Measurements from ENCODE around the gene NEK7.

Gene NEK7

DNA sequence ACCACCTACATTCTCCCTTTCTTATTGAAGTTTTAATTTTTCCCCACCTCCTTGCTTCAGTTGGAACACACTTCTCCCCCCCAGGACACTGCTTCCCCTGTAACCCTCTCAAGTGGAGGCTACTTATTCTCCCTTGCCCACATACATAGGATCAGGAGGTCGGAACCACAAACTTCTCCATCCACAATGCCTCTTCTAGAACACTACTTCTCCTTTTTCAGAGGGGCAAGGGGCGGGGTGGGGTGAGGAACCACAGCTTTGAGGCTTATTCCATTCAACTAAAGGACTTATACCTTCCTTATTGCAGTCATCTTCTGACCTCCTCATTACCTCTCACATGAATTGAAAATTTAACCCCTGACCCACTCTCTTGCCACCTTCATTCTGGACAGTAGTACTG lies 81.3 kb downstream of the NEK7 start:
- H3K4me3 ChIP-seq (ENCODE audit: low read length), result no peak overlapping the region
- no peak for DNase-seq (ENCODE audit: low read depth)
- TF ChIP-seq, protein P1, sequence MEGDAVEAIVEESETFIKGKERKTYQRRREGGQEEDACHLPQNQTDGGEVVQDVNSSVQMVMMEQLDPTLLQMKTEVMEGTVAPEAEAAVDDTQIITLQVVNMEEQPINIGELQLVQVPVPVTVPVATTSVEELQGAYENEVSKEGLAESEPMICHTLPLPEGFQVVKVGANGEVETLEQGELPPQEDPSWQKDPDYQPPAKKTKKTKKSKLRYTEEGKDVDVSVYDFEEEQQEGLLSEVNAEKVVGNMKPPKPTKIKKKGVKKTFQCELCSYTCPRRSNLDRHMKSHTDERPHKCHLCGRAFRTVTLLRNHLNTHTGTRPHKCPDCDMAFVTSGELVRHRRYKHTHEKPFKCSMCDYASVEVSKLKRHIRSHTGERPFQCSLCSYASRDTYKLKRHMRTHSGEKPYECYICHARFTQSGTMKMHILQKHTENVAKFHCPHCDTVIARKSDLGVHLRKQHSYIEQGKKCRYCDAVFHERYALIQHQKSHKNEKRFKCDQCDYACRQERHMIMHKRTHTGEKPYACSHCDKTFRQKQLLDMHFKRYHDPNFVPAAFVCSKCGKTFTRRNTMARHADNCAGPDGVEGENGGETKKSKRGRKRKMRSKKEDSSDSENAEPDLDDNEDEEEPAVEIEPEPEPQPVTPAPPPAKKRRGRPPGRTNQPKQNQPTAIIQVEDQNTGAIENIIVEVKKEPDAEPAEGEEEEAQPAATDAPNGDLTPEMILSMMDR (conservative IDR thresholded peaks at IDR 0.05; ENCODE audit: low read depth, low read length), result no peak

DNA sequence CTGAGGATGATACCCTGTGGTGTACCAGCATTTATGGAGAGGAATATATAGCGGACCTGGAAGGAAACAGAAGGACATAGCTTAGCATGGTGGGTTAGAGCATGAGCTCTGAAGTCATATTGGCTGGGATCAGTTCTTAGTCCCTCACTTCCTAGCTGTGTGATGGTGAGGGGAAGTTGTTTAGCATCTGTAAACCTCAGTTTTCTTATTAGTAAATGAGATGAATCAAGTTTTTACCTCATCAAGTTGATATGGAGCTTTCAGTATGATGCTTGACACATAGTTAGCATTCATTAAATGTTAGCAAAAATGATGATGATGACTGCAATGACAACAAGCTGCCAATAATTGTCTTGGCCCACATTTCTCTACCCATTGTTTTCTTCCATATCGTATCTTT lies 84.8 kb downstream of the NEK7 start:
- TF ChIP-seq, protein P1 (conservative IDR thresholded peaks at IDR 0.05; ENCODE audit: low read depth, low read length), result no peak
- DNase-seq (ENCODE audit: low read depth), result no peak
- no peak overlapping the region for H3K4me3 ChIP-seq (ENCODE audit: low read length)

DNA sequence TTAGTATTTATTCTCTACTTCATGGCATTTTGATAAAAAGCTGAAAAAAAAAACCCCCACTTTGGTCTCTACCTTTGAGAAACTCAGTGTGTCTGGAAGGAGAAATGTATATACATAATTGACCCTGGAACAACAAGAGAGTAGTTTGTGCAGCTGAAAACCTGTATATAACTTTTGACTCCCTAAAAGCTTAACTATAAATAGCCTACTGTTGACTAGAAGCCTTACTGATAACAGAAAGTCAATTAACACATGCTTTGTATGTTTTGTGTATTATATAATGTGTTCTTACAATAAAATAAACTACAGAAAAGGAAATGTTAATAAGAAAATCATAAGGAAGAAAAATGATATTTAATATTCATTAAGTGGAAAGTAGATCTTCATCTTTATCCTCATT lies 88.0 kb downstream of the NEK7 start:
- no peak for DNase-seq (ENCODE audit: low read depth)
- TF ChIP-seq, protein P1 (conservative IDR thresholded peaks at IDR 0.05; ENCODE audit: low read depth, low read length), result no peak
- no peak overlapping the region for H3K4me3 ChIP-seq (ENCODE audit: low read length)

DNA sequence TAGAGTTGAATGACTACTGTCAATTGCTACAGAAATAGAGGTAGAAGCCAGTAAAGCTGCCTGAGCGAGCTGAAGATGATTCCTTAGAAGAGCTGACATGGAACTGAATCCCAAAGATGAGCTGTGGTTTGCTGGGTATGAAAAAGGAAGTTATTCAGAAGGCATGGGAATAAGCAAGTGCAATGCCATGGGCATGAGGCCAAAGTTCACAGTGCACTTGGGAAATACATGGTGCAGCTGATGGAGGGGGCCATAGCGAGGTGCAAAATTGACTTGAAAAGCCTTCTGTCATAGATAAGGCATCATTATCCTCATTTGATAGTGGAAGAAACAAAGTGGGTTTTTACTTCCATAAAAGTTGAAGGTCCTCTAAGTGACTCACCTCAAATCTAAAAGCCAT lies 88.6 kb downstream of the NEK7 start:
- no peak for DNase-seq (ENCODE audit: low read depth)
- TF ChIP-seq, protein P1 (conservative IDR thresholded peaks at IDR 0.05; ENCODE audit: low read depth, low read length), result no peak
- no peak overlapping the region for H3K4me3 ChIP-seq (ENCODE audit: low read length)

DNA sequence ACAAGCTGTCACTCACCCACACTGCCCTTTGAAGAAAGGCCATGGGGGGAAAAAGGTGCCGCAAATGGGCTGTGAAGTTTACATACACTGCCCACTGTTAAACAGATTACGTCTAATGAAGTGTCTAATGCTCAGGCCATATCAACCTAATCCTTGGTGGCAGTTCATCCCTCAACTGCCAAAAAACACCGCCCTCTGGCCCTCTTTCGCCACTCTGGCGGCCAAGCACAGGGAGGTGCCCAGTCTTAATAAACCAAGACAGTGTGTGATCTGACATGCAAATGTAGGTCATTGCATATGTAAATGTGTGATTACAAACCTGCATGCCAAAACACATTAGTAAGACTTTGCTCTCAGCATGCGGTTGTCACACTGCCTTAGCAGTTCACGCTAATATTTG lies 89.5 kb downstream of the NEK7 start:
- no peak overlapping the region for H3K4me3 ChIP-seq (ENCODE audit: low read length)
- TF ChIP-seq, protein P1 (conservative IDR thresholded peaks at IDR 0.05; ENCODE audit: low read depth, low read length), result no peak
- no peak for DNase-seq (ENCODE audit: low read depth)

DNA sequence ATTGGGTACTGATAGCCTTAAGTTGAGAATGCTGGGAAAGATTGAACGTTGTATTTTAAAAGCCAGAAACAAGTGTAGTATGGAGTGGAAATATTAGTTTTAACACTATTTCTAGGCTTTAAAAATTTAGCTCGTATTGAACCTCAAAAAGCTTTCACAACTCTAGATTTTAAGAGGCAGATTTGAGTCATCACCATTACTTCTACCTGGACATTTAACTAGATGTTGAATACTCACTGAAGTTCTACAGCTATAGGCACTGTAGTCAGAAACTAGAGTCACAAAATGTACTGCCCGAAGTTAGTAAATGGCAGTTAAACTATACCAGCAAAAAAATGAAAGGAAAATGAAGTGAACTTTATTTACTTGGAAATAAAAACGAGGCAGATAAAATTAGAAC lies 96.5 kb downstream of the NEK7 start:
- no peak overlapping the region for H3K4me3 ChIP-seq (ENCODE audit: low read length)
- DNase-seq (ENCODE audit: low read depth), result no peak
- TF ChIP-seq, protein P1 (conservative IDR thresholded peaks at IDR 0.05; ENCODE audit: low read depth, low read length), result no peak

DNA sequence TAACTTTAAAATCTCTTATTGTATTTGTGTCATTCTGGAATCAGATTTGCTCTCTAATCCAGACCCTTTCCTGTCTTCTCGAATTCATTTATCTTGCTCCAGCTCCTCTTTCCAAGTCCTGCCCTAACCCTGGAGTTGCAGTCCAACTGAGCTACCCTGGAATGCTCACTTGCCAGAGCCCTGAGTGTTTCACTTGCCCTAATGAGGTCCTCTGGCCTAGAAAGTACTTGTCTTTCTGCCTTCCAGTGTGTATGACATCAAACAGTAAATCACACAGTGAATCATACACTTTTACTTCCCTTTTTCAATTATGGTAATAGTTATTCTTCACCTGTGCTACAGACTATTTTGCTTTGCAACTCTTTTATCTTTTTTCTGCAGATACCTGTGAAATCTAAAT lies 96.9 kb downstream of the NEK7 start:
- DNase-seq (ENCODE audit: low read depth), result no peak
- TF ChIP-seq, protein P1 (conservative IDR thresholded peaks at IDR 0.05; ENCODE audit: low read depth, low read length), result no peak
- no peak overlapping the region for H3K4me3 ChIP-seq (ENCODE audit: low read length)
